ENCODE data around the gene NNT. TPM values are rescaled to one million over a fixed set of nuclear protein-coding genes. Genes with fewer than 3 reads are reported as not detected.

The NNT gene
- total and polyA plus RNA-seq, 9 of the 15 experiments (the other 6 are each of a cell fraction or from before 2014, with no cell fraction given) = 21.9 to 68.6 (median 42.2) TPM

- TF ChIP-seq, protein P1, sequence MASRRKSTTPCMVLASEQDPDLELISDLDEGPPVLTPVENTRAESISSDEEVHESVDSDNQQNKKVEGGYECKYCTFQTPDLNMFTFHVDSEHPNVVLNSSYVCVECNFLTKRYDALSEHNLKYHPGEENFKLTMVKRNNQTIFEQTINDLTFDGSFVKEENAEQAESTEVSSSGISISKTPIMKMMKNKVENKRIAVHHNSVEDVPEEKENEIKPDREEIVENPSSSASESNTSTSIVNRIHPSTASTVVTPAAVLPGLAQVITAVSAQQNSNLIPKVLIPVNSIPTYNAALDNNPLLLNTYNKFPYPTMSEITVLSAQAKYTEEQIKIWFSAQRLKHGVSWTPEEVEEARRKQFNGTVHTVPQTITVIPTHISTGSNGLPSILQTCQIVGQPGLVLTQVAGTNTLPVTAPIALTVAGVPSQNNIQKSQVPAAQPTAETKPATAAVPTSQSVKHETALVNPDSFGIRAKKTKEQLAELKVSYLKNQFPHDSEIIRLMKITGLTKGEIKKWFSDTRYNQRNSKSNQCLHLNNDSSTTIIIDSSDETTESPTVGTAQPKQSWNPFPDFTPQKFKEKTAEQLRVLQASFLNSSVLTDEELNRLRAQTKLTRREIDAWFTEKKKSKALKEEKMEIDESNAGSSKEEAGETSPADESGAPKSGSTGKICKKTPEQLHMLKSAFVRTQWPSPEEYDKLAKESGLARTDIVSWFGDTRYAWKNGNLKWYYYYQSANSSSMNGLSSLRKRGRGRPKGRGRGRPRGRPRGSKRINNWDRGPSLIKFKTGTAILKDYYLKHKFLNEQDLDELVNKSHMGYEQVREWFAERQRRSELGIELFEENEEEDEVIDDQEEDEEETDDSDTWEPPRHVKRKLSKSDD (conservative IDR thresholded peaks at IDR 0.05; ENCODE audit: low read length) = no peak
- TF ChIP-seq, protein P2, sequence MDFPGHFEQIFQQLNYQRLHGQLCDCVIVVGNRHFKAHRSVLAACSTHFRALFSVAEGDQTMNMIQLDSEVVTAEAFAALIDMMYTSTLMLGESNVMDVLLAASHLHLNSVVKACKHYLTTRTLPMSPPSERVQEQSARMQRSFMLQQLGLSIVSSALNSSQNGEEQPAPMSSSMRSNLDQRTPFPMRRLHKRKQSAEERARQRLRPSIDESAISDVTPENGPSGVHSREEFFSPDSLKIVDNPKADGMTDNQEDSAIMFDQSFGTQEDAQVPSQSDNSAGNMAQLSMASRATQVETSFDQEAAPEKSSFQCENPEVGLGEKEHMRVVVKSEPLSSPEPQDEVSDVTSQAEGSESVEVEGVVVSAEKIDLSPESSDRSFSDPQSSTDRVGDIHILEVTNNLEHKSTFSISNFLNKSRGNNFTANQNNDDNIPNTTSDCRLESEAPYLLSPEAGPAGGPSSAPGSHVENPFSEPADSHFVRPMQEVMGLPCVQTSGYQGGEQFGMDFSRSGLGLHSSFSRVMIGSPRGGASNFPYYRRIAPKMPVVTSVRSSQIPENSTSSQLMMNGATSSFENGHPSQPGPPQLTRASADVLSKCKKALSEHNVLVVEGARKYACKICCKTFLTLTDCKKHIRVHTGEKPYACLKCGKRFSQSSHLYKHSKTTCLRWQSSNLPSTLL (IDR thresholded peaks at IDR 0.05) = 0 out of 2 replicates have a peak, but pooled peaks have one; percentile 18
- TF ChIP-seq, protein P3, sequence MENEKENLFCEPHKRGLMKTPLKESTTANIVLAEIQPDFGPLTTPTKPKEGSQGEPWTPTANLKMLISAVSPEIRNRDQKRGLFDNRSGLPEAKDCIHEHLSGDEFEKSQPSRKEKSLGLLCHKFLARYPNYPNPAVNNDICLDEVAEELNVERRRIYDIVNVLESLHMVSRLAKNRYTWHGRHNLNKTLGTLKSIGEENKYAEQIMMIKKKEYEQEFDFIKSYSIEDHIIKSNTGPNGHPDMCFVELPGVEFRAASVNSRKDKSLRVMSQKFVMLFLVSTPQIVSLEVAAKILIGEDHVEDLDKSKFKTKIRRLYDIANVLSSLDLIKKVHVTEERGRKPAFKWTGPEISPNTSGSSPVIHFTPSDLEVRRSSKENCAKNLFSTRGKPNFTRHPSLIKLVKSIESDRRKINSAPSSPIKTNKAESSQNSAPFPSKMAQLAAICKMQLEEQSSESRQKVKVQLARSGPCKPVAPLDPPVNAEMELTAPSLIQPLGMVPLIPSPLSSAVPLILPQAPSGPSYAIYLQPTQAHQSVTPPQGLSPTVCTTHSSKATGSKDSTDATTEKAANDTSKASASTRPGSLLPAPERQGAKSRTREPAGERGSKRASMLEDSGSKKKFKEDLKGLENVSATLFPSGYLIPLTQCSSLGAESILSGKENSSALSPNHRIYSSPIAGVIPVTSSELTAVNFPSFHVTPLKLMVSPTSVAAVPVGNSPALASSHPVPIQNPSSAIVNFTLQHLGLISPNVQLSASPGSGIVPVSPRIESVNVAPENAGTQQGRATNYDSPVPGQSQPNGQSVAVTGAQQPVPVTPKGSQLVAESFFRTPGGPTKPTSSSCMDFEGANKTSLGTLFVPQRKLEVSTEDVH (IDR thresholded peaks at IDR 0.05; ENCODE audit: low read depth, partially characterized antibody) = peak; percentile 41
- TF ChIP-seq RB1 (IDR thresholded peaks at IDR 0.05; ENCODE audit: low read depth) (peak; percentile 52; the same call in 1 of the 2 replicates), ZFP30 (CRISPR knock-in tag; IDR thresholded peaks at IDR 0.05; ENCODE audit: borderline replicate concordance) (no peak), ZNF717 (CRISPR knock-in tag; IDR thresholded peaks at IDR 0.05) (no peak), CBFB (CRISPR knock-in tag; IDR thresholded peaks at IDR 0.05) (no peak), ZNF766 (CRISPR knock-in tag; conservative IDR thresholded peaks at IDR 0.05) (peak; percentile 78), ZBED1 (IDR thresholded peaks at IDR 0.05) (0 out of 2 replicates have a peak, but pooled peaks have one; percentile 34), MTA1 (IDR thresholded peaks at IDR 0.05; ENCODE audit: borderline replicate concordance) (no peak), MBD2 (IDR thresholded peaks at IDR 0.05; ENCODE audit: borderline replicate concordance, low read depth) (no peak)
Measured at GRCh38 chr5:43602461-43603343, at the start of gene NNT (continued).

Measured in K562 (cell line).